ENCODE results near the gene APC2.
A peak's percentile ranks its signal among the peaks of the same experiment; 100 is the strongest.
"Not testable (repeated sequence)": the region's sequence is repeated elsewhere in the genome, so short reads cannot be mapped to it uniquely, and the experiment has no call there.

Gene APC2

GRCh38 chr19:1467215-1467489, 17.2 kb downstream of the APC2 start:
- no peak for DNase-seq

- no peak for DNase-seq
Observed at GRCh38 chr19:1467490-1468273, 17.8 kb downstream of the APC2 start.

- no peak for DNase-seq
Observed at GRCh38 chr19:1468274-1468820, 18.4 kb downstream of the APC2 start.

- no peak for DNase-seq
Observed at GRCh38 chr19:1468821-1469254, 18.9 kb downstream of the APC2 start.

- no peak for DNase-seq
Observed at GRCh38 chr19:1469255-1470054, 19.5 kb downstream of the APC2 start.

- DNase-seq: no peak
Observed at GRCh38 chr19:1470055-1470304, 20.1 kb downstream of the APC2 start.

- no peak for DNase-seq
Observed at GRCh38 chr19:1470305-1471009, 20.5 kb downstream of the APC2 start.

- DNase-seq: no peak
Observed at GRCh38 chr19:1471010-1471514, 21.1 kb downstream of the APC2 start.

GRCh38 chr19:1471515-1472160, 21.7 kb downstream of the APC2 start:
- no peak for DNase-seq

- DNase-seq: no peak
Observed at GRCh38 chr19:1472231-1473084, 22.5 kb downstream of the APC2 start.

GRCh38 chr19:1473085-1473851, 23.3 kb downstream of the APC2 start:
- no peak for DNase-seq

GRCh38 chr19:1474011-1474764, 24.3 kb downstream of the APC2 start:
- DNase-seq: no peak

- no peak for DNase-seq
Observed at GRCh38 chr19:1474765-1475351, 24.9 kb downstream of the APC2 start.

- no peak for DNase-seq
Observed at GRCh38 chr19:1475751-1476437, 26.0 kb downstream of the APC2 start.

GRCh38 chr19:1477056-1477455, 27.1 kb downstream of the APC2 start:
- DNase-seq: not testable (repeated sequence)

- DNase-seq: peak; percentile 92
Observed at GRCh38 chr19:1478934-1479707, 29.2 kb downstream of the APC2 start, which contains the start of gene C19orf25. TSS of gene C19orf25 (minus strand) at chr19:1479215. CDS start at chr19:1478903, 312 bp downstream.

GRCh38 chr19:1481224-1481892, 31.4 kb downstream of the APC2 start:
- no peak for DNase-seq

- no peak for DNase-seq
Observed at GRCh38 chr19:1481893-1482360, 32.0 kb downstream of the APC2 start.

All from NCI-H1092 treated with DMSO at 0.1 percent for 48 hours (cell line).